H9 (cell line): ENCODE results near the gene SLTM. TPM values are rescaled to one million over a fixed set of nuclear protein-coding genes. Genes with fewer than 3 reads are reported as not detected.

ENCODE experiments used
- DNase-seq: peaks from one replicate; pipeline ENCODE4 v3.0.0-alpha.2; 2017
- H2AFZ ChIP-seq: one replicate; pipeline ENCODE4 v1.6.1; 2013; ENCODE audit warnings: mild to moderate bottlenecking, low read length, control low read depth, moderate library complexity
- H2AK5ac ChIP-seq: 2 replicates; pipeline ENCODE4 v1.6.1; 2013; ENCODE audit warnings: low read length, control low read depth, mixed read lengths; ENCODE audit not compliant: insufficient read length
- H2BK120ac ChIP-seq: one replicate; pipeline ENCODE4 v1.6.1; 2013; ENCODE audit warnings: low read depth, mild to moderate bottlenecking, low read length, control low read depth, inconsistent platforms; ENCODE audit not compliant: poor library complexity, severe bottlenecking
- H2BK12ac ChIP-seq: 2 replicates; pipeline ENCODE4 v1.6.1; 2013; ENCODE audit warnings: low read length, control low read depth, mixed read lengths, low read depth; ENCODE audit not compliant: insufficient read length
- H2BK15ac ChIP-seq: 2 replicates; pipeline ENCODE4 v1.6.1; 2013; ENCODE audit warnings: low read depth, low read length, control low read depth
- H2BK20ac ChIP-seq: one replicate; pipeline ENCODE4 v1.6.1; 2013; ENCODE audit warnings: low read depth, mild to moderate bottlenecking, low read length, control low read depth, inconsistent platforms; ENCODE audit not compliant: poor library complexity, severe bottlenecking
- H2BK5ac ChIP-seq: 2 replicates; pipeline ENCODE4 v1.6.1; 2013; ENCODE audit warnings: low read length, control low read depth, mixed read lengths; ENCODE audit not compliant: insufficient read length
- H3K14ac ChIP-seq: 2 replicates; pipeline ENCODE4 v1.6.1; 2013; ENCODE audit warnings: low read length, control low read depth; ENCODE audit not compliant: insufficient read depth
- H3K18ac ChIP-seq: 2 replicates; pipeline ENCODE4 v1.6.1; 2013; ENCODE audit warnings: low read depth, mild to moderate bottlenecking, mixed read lengths, low read length, control low read depth; ENCODE audit not compliant: insufficient read length
- H3K23ac ChIP-seq: 2 replicates; pipeline ENCODE4 v1.6.1; 2013; ENCODE audit warnings: low read length, control low read depth, mixed read lengths, low read depth; ENCODE audit not compliant: insufficient read length
- H3K23me2 ChIP-seq: 2 replicates; pipeline ENCODE4 v1.6.1; 2013; ENCODE audit warnings: low read depth, mild to moderate bottlenecking, mixed read lengths, low read length, control low read depth; ENCODE audit not compliant: insufficient read length, poor library complexity, severe bottlenecking
- H3K27ac ChIP-seq: 2 replicates; pipeline ENCODE4 v1.5.1; 2013; ENCODE audit warnings: low read length, control low read depth, mixed read lengths, low read depth; ENCODE audit not compliant: insufficient read length
- H3K27me3 ChIP-seq: 2 replicates; pipeline ENCODE4 v1.6.1; 2013; ENCODE audit warnings: low read length, control low read depth, inconsistent platforms; ENCODE audit not compliant: insufficient read depth
- H3K4ac ChIP-seq: 2 replicates; pipeline ENCODE4 v1.6.1; 2013; ENCODE audit warnings: low read depth, mild to moderate bottlenecking, control low read depth, inconsistent platforms, low read length, moderate library complexity
- H3K4me1 ChIP-seq: 2 replicates; pipeline ENCODE4 v1.6.1; 2013; ENCODE audit warnings: low read length, control low read depth, inconsistent platforms; ENCODE audit not compliant: insufficient read depth
- H3K4me2 ChIP-seq: 2 replicates; pipeline ENCODE4 v1.6.1; 2013; ENCODE audit warnings: low read length, control low read depth, mixed read lengths; ENCODE audit not compliant: insufficient read length, insufficient read depth
- H3K56ac ChIP-seq: 2 replicates; pipeline ENCODE4 v1.6.1; 2013; ENCODE audit warnings: low read depth, mild to moderate bottlenecking, mixed read lengths, low read length, control low read depth; ENCODE audit not compliant: insufficient read length
- H3K79me1 ChIP-seq: 2 replicates; pipeline ENCODE4 v1.6.1; 2013; ENCODE audit warnings: low read depth, mild to moderate bottlenecking, moderate library complexity, low read length, control low read depth, inconsistent platforms; ENCODE audit not compliant: insufficient read depth, poor library complexity, severe bottlenecking
- H3K79me2 ChIP-seq: 2 replicates; pipeline ENCODE4 v1.6.1; 2013; ENCODE audit warnings: low read length, control low read depth, inconsistent platforms; ENCODE audit not compliant: insufficient read depth
- H3K9ac ChIP-seq: 2 replicates; pipeline ENCODE4 v1.6.1; 2013; ENCODE audit warnings: low read length, control low read depth, mixed read lengths; ENCODE audit not compliant: insufficient read length; ENCODE audit errors: extremely low read depth
- H3K9me3 ChIP-seq: one replicate; pipeline ENCODE4 v1.6.1; 2013; ENCODE audit warnings: low read depth, low read length, inconsistent platforms; ENCODE audit not compliant: control insufficient read depth
- H3T11ph ChIP-seq: one replicate; pipeline ENCODE4 v1.6.1; 2013; ENCODE audit warnings: mild to moderate bottlenecking, low read length, control low read depth, inconsistent platforms
- H4K20me1 ChIP-seq: one replicate; pipeline ENCODE4 v1.6.1; 2013; ENCODE audit not compliant: control insufficient read depth, insufficient read length, insufficient read depth
- H4K5ac ChIP-seq: 2 replicates; pipeline ENCODE4 v1.6.1; 2013; ENCODE audit warnings: low read depth, mild to moderate bottlenecking, mixed read lengths, low read length, control low read depth; ENCODE audit not compliant: insufficient read length
- H4K8ac ChIP-seq: replicated peaks from 2 replicates; pipeline ENCODE4 v1.6.1; 2013; ENCODE audit warnings: low read length, control low read depth, mixed read lengths, low read depth; ENCODE audit not compliant: insufficient read length
- H4K91ac ChIP-seq: 2 replicates; pipeline ENCODE4 v1.6.1; 2013; ENCODE audit warnings: low read depth, mild to moderate bottlenecking, moderate library complexity, mixed read lengths, low read length, control low read depth; ENCODE audit not compliant: insufficient read length
- H3K27ac Mint-ChIP-seq, 3 experiments: 2 replicates in 2 of 3; 3 replicates in 1 of 3; pipeline ENCODE4 v1.8.0; 2020 to 2021; ENCODE audit warnings: mixed read lengths in 3 of 3, mild to moderate bottlenecking in 1 of 3, moderate library complexity in 1 of 3
- H3K27me3 Mint-ChIP-seq: 2 replicates; pipeline ENCODE4 v1.8.0; 2021; ENCODE audit warnings: low read depth, mild to moderate bottlenecking, moderate library complexity, mixed read lengths
- H3K36me3 Mint-ChIP-seq, 3 experiments: 2 replicates in 2 of 3; 3 replicates in 1 of 3; pipeline ENCODE4 v1.8.0; 2020 to 2021; ENCODE audit warnings: low read depth in 3 of 3, mixed read lengths in 3 of 3; ENCODE audit not compliant: insufficient read depth in 1 of 3
- H3K4me1 Mint-ChIP-seq, 2 experiments: 2 replicates each; pipeline ENCODE4 v1.8.0; 2020; ENCODE audit warnings: mixed read lengths in 2 of 2
- H3K4me3 Mint-ChIP-seq, 2 experiments: 2 replicates in 1 of 2; 3 replicates in 1 of 2; pipeline ENCODE4 v1.8.0; 2020 to 2021; ENCODE audit warnings: mild to moderate bottlenecking in 2 of 2, mixed read lengths in 2 of 2, moderate library complexity in 1 of 2
- H3K9me3 Mint-ChIP-seq, 2 experiments: 2 replicates in 1 of 2; 3 replicates in 1 of 2; pipeline ENCODE4 v1.8.0; 2020; ENCODE audit warnings: mild to moderate bottlenecking in 2 of 2, mixed read lengths in 2 of 2, moderate library complexity in 1 of 2
- WGBS: extraction: QIAGEN DNeasy Blood & Tissue Kit; methylation state at CpG from one replicate; pipeline ENCODE4 v1.1.7; 2013; ENCODE audit warnings: missing lambda C conversion rate, low lambda C conversion rate, mixed read lengths; ENCODE audit not compliant: insufficient read length; ENCODE audit errors: extremely low coverage; 5-methylcytosine and 5-hydroxymethylcytosine counted together
- total RNA-seq: library from RNA; stranded (reverse); gene quantifications from 2 replicates; pipeline ENCODE4 v1.2.1, GENCODE V29; 2021
- TF ChIP-seq, protein P1 (sequence below): fragments of 200-600 bp; sonication (generic); conservative IDR thresholded peaks from 3 replicates; pipeline ENCODE4 v1.8.0; 2021; ENCODE audit warnings: antibody characterized with exemption, mild to moderate bottlenecking

The SLTM gene
- total RNA-seq, 1 experiment from 2014 or later: 132 TPM

- no peak overlapping the region for H4K8ac ChIP-seq
- H3K79me2 ChIP-seq: no peaks in the 10 kb centered on the region
- H3K9me3 ChIP-seq: no peaks in the 10 kb centered on the region
- no peak overlapping the region for H3K23ac ChIP-seq
- no peak overlapping the region for H3K56ac ChIP-seq
- H3K27ac Mint-ChIP-seq: no peak overlapping the region
- TF ChIP-seq, protein P1, sequence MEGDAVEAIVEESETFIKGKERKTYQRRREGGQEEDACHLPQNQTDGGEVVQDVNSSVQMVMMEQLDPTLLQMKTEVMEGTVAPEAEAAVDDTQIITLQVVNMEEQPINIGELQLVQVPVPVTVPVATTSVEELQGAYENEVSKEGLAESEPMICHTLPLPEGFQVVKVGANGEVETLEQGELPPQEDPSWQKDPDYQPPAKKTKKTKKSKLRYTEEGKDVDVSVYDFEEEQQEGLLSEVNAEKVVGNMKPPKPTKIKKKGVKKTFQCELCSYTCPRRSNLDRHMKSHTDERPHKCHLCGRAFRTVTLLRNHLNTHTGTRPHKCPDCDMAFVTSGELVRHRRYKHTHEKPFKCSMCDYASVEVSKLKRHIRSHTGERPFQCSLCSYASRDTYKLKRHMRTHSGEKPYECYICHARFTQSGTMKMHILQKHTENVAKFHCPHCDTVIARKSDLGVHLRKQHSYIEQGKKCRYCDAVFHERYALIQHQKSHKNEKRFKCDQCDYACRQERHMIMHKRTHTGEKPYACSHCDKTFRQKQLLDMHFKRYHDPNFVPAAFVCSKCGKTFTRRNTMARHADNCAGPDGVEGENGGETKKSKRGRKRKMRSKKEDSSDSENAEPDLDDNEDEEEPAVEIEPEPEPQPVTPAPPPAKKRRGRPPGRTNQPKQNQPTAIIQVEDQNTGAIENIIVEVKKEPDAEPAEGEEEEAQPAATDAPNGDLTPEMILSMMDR: no peak
- no peak overlapping the region for H3T11ph ChIP-seq
- no peaks in the 10 kb centered on the region for H3K79me1 ChIP-seq
- no peak overlapping the region for H2AFZ ChIP-seq
- no peak overlapping the region for H2BK20ac ChIP-seq
- H3K4me1 ChIP-seq: no peaks in the 10 kb centered on the region
- no peak overlapping the region for H4K91ac ChIP-seq
- peaks cover 5 to 17% (median 6%) of the 10 kb centered on the region in 3 experiments; a peak in 6 of 7 replicates for H3K36me3 Mint-ChIP-seq
- peaks cover 0 to 3% of the 10 kb centered on the region in 2 experiments; a peak in 1 of 5 replicates for H3K9me3 Mint-ChIP-seq
- no peak overlapping the region for H2BK12ac ChIP-seq
- no peak overlapping the region for H3K4me3 Mint-ChIP-seq
- H4K5ac ChIP-seq: no peak overlapping the region
- H3K27me3 Mint-ChIP-seq: no peaks in the 10 kb centered on the region
- WGBS: no CpG with 5 or more reads among the region's 4 CpGs
- no peaks in the 10 kb centered on the region for H3K27me3 ChIP-seq
- no peak overlapping the region for H2BK5ac ChIP-seq
- H3K4ac ChIP-seq: no peak overlapping the region
- H2BK120ac ChIP-seq: no peak overlapping the region
- H4K20me1 ChIP-seq: no peaks in the 10 kb centered on the region
- H3K23me2 ChIP-seq: no peaks in the 10 kb centered on the region
- no peak overlapping the region for H2AK5ac ChIP-seq
- no peak overlapping the region for H3K18ac ChIP-seq
- no peak overlapping the region for H3K14ac ChIP-seq
- H3K4me1 Mint-ChIP-seq: peaks cover 6 to 10% of the 10 kb centered on the region in 2 experiments
- H2BK15ac ChIP-seq: no peak overlapping the region
- DNase-seq: no peak
- H3K27ac ChIP-seq: no peak overlapping the region
- H3K9ac ChIP-seq: no peak overlapping the region
- no peak overlapping the region for H3K4me2 ChIP-seq
Observed at GRCh38 chr15:58867926-58868325, 65.6 kb downstream of the SLTM start.
